HFF-Myc (cell line): Measurements from ENCODE around the gene NAA15.
"Not testable (repeated sequence)": the region's sequence is repeated elsewhere in the genome, so short reads cannot be mapped to it uniquely, and the experiment has no call there.

Source experiments
- DNase-seq: peaks from one replicate; pipeline ENCODE4 v3.0.0-alpha.2; 2011; ENCODE audit warnings: low read depth; ENCODE audit errors: extremely low read depth
- H3K4me3 ChIP-seq: replicated peaks from 2 replicates; pipeline ENCODE4 v1.5.1; 2011; ENCODE audit warnings: low read depth, mild to moderate bottlenecking, control low read depth, low read length
- TF ChIP-seq, protein P1 (sequence below): IDR thresholded peaks from 2 replicates; pipeline ENCODE4 v1.5.1; 2012; ENCODE audit warnings: mild to moderate bottlenecking, low read depth, low read length, control low read depth; ENCODE audit errors: missing control alignments

Gene NAA15

DNA sequence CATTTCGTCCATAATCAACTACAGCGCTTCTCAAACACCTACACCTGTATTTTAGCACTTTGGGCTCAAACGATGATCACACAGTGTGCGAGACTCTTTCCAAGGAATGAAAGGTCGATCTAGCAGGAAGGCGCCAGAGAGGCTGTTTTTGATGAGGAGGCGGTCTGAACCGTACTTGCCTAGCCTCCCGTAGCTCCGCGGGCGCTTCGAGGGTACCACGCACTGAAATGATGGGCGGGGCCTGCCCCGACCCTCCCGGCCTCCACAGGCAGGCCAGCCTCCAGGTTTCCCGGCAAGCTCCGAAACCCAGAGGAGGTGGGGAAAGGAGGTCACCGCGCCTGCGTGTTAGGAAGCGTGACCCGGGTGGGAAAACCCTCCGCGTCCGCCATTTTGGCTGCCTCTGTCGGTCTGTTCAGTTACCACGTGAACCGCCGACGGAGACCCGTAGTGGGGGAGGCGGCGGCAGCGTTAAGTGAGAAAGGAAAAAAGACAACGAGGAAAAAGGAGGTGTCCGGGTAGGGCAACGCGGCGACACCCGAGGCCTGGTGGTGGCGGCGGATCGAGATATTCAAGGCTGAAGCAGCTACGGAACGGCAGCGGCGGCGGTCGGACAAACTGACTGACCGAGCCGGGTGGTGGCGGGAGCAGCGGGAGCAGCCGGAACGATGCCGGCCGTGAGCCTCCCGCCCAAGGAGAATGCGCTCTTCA is at the start of gene NAA15:
Gene NAA15, plus strand, starts transcription at position 393 of the 708 bp plus-strand sequence. Its CDS starts 273 bp downstream, at position 666.
- H3K4me3 ChIP-seq, result peak within 1 kb of the TSS; percentile 98
- peak; percentile 90 for DNase-seq
- TF ChIP-seq, protein P1, sequence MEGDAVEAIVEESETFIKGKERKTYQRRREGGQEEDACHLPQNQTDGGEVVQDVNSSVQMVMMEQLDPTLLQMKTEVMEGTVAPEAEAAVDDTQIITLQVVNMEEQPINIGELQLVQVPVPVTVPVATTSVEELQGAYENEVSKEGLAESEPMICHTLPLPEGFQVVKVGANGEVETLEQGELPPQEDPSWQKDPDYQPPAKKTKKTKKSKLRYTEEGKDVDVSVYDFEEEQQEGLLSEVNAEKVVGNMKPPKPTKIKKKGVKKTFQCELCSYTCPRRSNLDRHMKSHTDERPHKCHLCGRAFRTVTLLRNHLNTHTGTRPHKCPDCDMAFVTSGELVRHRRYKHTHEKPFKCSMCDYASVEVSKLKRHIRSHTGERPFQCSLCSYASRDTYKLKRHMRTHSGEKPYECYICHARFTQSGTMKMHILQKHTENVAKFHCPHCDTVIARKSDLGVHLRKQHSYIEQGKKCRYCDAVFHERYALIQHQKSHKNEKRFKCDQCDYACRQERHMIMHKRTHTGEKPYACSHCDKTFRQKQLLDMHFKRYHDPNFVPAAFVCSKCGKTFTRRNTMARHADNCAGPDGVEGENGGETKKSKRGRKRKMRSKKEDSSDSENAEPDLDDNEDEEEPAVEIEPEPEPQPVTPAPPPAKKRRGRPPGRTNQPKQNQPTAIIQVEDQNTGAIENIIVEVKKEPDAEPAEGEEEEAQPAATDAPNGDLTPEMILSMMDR, result no peak

DNA sequence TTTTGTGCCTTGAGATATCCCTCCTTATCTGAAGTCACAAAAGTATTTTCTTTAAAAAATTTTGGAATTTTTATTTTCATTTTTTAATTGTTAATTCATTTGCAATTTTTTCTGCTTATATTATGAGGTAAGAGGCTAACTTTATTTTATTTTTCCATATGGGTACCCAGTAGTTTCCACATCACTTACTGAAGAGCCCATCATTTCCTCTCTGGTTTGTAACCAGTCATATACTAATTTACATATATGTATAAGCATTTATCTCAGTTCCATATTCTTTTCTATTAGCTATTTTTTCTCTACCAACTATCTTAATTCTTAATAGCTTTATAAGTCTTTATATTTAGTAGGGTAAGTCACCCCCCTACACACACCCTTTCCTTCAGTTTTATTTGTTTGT is 48.3 kb upstream of the NAA15 start:
- TF ChIP-seq, protein P1, result no peak

DNA sequence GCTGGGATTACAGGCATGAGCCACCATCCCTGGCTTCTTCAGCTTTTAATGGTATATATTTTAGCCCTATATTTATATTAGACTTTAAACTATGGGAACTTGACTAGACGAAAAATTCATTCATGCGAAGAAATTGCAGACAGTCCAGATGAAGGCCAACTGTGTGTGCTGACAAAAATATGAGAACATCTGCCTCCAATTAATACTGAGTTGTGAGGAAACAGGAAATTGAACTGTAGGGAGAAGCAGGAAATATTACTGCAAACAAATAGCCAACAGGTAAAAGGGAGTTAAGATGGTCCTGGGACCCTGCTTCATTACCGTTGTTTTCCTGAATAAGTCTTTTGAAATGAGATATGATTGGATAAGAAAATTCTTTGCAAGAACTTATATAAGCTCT is 47.6 kb upstream of the NAA15 start:
- DNase-seq, result no peak
- no peak overlapping the region for H3K4me3 ChIP-seq
- TF ChIP-seq, protein P1, result no peak

More for the DNA sequence above, 48.3 kb upstream of the NAA15 start:
- no peak overlapping the region for H3K4me3 ChIP-seq
- no peak for DNase-seq

DNA sequence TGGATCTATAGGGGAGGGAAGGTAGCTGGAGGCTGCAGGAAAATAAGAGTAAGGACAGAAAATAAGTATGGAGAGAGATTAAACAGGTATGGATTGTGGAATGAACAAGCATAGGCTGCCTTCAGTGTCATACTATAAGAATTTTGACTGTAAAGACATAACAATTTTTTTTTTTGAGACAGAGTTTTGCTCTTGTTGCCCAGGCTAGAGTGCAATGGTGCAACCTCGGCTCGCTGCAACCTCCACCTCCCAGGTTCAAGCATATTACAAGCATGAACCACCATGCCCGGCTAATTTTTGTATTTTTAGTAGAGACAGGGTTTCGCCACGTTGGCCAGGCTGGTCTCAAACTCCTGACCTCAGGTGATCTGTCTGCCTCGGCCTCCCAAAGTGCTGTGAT is 45.7 kb upstream of the NAA15 start:
- H3K4me3 ChIP-seq, DNase-seq: not testable (repeated sequence)

DNA sequence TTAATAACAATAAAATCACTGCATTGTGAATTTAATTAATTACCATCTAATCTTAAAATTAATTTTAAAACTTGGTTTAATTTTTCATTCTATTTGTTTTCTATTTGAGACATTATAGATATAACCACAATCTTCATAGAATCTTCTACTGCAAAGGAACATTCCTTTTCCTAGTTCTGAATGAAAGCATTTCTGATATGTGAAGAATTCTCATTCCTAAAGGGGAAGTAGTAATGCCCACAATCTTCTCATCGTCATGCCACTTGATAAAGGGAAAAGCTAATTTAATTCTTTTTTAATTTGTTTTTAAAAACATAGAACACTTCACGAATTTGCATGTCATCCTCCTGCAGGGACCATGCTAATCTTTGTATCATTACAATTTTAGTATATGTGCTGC is 45.0 kb upstream of the NAA15 start:
- TF ChIP-seq, protein P1, result no peak
- H3K4me3 ChIP-seq, result no peak overlapping the region
- DNase-seq, result no peak

DNA sequence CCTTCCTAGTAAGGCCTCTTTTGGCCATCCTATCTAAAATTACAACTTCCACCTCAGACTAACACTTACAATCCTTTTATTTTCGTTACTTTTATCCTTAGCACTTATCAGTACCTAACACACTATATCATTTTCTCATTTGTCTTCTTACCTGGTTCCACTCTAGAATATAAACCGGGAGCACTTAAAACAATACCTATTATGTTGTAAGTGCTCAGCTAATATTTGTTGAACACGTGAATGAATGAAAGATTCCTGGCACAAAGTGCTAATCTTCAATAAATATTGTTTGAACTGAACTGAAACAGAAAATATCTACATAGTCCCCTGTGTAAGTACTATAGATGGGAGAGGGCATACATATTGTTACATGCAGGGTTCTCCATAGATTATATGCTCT is 35.7 kb upstream of the NAA15 start:
- DNase-seq, result no peak

DNA sequence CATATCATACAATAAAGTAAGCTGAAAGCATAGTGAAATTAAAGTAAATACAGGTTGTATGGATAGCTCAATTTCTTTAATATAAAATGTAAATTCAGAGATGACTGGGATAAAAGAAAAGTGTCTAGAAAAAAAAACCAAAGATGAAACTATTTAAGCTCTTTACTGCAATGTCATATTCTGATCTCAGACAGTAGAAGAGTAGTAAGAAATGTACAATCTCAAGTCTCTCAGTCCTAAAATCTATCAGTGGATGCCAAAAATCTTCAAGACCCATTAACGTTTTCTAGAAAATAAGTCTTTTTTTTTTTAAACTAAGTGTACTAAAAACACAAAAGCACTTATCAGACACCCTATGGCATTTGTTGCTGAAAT is 35.1 kb upstream of the NAA15 start:
- no peak for DNase-seq
- H3K4me3 ChIP-seq, result peak overlapping the region; percentile 19; the same call in 1 of the 2 replicates
- TF ChIP-seq, protein P1, result no peak

More for the DNA sequence above, 35.7 kb upstream of the NAA15 start:
- TF ChIP-seq, protein P1, result no peak
- no peak overlapping the region for H3K4me3 ChIP-seq
